ENCODE results near the gene SDF2L1.
A peak's percentile ranks its signal among the peaks of the same experiment; 100 is the strongest.
"Not testable (repeated sequence)": the region's sequence is repeated elsewhere in the genome, so short reads cannot be mapped to it uniquely, and the experiment has no call there.

Gene SDF2L1

DNA sequence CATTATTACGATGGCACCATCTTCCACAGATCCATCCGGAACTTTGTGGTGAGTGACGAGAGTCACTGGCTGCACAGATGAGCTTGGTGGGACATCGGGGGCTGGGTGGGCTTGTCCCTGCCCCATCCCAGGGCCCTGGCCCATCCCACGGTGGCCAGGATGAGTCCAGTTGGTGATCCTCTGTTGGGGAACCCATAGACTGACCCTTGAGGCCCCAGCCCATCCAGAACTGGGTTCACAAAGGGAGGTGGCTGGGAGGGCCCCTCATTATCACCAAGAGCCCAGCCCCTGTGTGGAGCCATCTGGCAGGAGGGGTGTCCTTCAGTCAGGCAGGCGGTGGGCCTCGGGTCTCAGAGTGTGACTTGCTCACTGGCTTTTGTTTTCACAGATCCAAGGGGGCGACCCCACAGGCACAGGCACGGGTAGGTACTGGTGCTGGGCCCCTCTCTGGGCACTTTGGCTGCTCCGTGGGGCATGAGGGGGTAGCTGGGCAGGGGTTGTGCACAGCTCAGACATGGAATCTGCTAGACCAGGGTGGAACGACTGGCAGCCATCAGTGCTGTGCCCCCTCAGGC is 45.7 kb downstream of the SDF2L1 start:
- H2AFZ ChIP-seq: no peak overlapping the region
- H3K36me3 ChIP-seq (ENCODE audit: control insufficient read depth, insufficient read depth, low read length): no peaks in the 10 kb centered on the region

DNA sequence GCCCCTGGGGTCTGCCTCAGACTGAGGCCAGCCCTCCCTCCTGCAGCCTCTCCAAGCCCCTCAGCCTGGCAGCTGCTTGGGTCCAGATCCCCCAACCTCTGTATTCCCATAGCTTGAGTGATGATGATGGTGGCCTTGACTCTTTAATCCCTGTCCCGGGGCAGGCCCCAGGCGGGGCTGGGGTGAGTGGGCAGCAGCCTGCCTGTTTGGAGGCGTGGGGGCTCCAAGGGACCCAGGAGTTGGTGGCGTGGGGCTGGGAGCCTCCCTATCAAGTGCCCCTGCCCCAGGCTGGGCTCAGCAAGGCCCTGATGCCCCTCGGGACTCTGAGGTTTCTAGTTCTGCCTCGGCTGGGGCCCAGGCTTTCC is 46.2 kb downstream of the SDF2L1 start:
- Histone ChIP-seq H3K9me3 (ENCODE audit: control insufficient read depth, low read length) (no peaks in the 10 kb centered on the region), H3K4me2 (ENCODE audit: low read length) (no peak overlapping the region), H3K4me1 (peaks cover 2% of the 10 kb centered on the region), H3K27me3 (ENCODE audit: control insufficient read depth, insufficient read depth, low read length) (no peaks in the 10 kb centered on the region), H3K36me3 (ENCODE audit: control insufficient read depth, insufficient read depth, low read length) (no peaks in the 10 kb centered on the region), H3K4me3 (ENCODE audit: low read depth, low read length) (no peak overlapping the region), H3K79me2 (no peaks in the 10 kb centered on the region), H3K9ac (no peak overlapping the region), H3K27ac (no peak overlapping the region), H2AFZ (no peak overlapping the region)
- no peak for TF ChIP-seq CTCF (IDR thresholded peaks at IDR 0.05)

More for the DNA sequence above, 45.7 kb downstream of the SDF2L1 start:
- Histone ChIP-seq H3K9me3 (ENCODE audit: control insufficient read depth, low read length) (no peaks in the 10 kb centered on the region), H3K4me2 (ENCODE audit: low read length) (no peak overlapping the region), H3K4me3 (ENCODE audit: low read depth, low read length) (no peak overlapping the region), H3K27ac (no peak overlapping the region), H3K9ac (no peak overlapping the region), H3K79me2 (no peaks in the 10 kb centered on the region), H3K4me1 (no peaks in the 10 kb centered on the region), H3K27me3 (ENCODE audit: control insufficient read depth, insufficient read depth, low read length) (no peaks in the 10 kb centered on the region)
- TF ChIP-seq CTCF (IDR thresholded peaks at IDR 0.05): no peak

DNA sequence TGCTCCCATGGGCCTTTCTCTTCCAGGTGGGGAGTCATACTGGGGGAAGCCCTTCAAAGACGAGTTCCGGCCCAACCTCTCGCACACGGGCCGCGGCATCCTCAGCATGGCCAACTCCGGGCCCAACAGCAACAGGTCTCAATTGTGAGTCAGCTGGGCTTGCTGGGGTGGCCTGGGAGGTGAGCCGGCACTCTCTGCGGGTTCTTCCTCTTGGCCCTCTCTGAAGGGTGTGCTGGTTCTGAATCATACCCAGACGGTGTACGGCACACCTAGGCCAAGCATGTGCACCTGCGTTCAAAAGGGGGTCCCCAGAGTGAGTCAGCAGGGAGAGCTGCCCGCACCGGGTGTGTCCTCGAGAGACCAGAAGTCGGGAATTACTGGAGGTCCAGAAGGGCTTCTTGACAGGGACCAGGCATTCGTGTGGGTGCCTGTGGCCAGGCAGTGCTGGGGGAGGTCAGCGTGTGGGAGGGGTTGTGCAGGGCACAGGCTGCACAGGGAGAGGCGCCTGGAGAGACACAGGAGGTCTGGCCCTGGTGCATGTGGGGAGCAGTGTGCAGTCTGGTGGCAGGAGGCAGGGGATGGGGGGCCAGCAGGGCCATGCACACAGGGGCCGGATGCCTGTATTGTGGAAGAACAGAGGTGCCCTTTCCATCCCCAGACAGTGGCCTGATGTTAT is 46.7 kb downstream of the SDF2L1 start:
- no peak for TF ChIP-seq CTCF (IDR thresholded peaks at IDR 0.05)
- peaks cover 4% of the 10 kb centered on the region for H3K4me1 ChIP-seq
- no peaks in the 10 kb centered on the region for H3K36me3 ChIP-seq (ENCODE audit: control insufficient read depth, insufficient read depth, low read length)
- H3K4me3 ChIP-seq (ENCODE audit: low read depth, low read length): no peak overlapping the region
- H3K27ac ChIP-seq: no peak overlapping the region
- H3K79me2 ChIP-seq: no peaks in the 10 kb centered on the region
- no peaks in the 10 kb centered on the region for H3K27me3 ChIP-seq (ENCODE audit: control insufficient read depth, insufficient read depth, low read length)
- no peak overlapping the region for H2AFZ ChIP-seq
- no peaks in the 10 kb centered on the region for H3K9me3 ChIP-seq (ENCODE audit: control insufficient read depth, low read length)
- H3K4me2 ChIP-seq (ENCODE audit: low read length): no peak overlapping the region
- no peak overlapping the region for H3K9ac ChIP-seq

DNA sequence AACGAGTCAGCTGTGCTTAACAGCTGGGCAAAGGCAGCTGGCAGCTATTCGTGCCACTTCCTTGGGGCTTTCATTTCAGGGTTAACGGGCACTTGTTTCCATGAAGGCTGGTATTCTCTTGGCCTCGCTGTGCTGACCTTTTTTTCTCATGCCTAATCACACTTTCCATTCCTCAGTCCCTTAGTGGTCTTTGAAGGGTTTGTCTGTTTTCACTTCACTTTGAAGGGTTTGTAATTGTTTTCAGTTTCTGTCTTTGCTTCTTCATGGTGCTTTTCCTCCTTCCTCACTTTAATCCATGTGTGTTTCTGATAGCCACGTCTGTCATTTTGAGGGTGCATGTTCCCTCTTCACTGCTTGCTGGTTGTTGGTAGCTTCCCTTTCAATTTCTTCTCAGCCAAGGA is 48.3 kb downstream of the SDF2L1 start:
- Histone ChIP-seq H3K27ac (peak overlapping the region; percentile 81), H3K36me3 (ENCODE audit: control insufficient read depth, insufficient read depth, low read length) (no peaks in the 10 kb centered on the region)
- no peak for TF ChIP-seq CTCF (IDR thresholded peaks at IDR 0.05)

GRCh38 chr22:21691816-21692215 is 49.7 kb downstream of the SDF2L1 start:
- no peak for TF ChIP-seq CTCF (IDR thresholded peaks at IDR 0.05)
- Histone ChIP-seq H3K4me1 (peaks cover 4% of the 10 kb centered on the region), H3K4me3 (ENCODE audit: low read depth, low read length) (no peak overlapping the region), H3K4me2 (ENCODE audit: low read length) (no peak overlapping the region), H3K27ac (no peak overlapping the region), H3K9ac (no peak overlapping the region), H3K36me3 (ENCODE audit: control insufficient read depth, insufficient read depth, low read length) (no peaks in the 10 kb centered on the region), H2AFZ (no peak overlapping the region), H3K79me2 (no peaks in the 10 kb centered on the region), H3K27me3 (ENCODE audit: control insufficient read depth, insufficient read depth, low read length) (no peaks in the 10 kb centered on the region), H3K9me3 (ENCODE audit: control insufficient read depth, low read length) (no peaks in the 10 kb centered on the region)

More for the DNA sequence above, 48.3 kb downstream of the SDF2L1 start:
- no peak overlapping the region for H2AFZ ChIP-seq
- H3K27me3 ChIP-seq (ENCODE audit: control insufficient read depth, insufficient read depth, low read length): no peaks in the 10 kb centered on the region
- H3K79me2 ChIP-seq: no peaks in the 10 kb centered on the region
- no peak overlapping the region for H3K9ac ChIP-seq
- H3K4me2 ChIP-seq (ENCODE audit: low read length): peak overlapping the region; percentile 25
- no peaks in the 10 kb centered on the region for H3K9me3 ChIP-seq (ENCODE audit: control insufficient read depth, low read length)
- peaks cover 4% of the 10 kb centered on the region for H3K4me1 ChIP-seq
- no peak overlapping the region for H3K4me3 ChIP-seq (ENCODE audit: low read depth, low read length)

GRCh38 chr22:21692856-21693255 is 50.8 kb downstream of the SDF2L1 start:
- not testable (repeated sequence) for H3K9me3 ChIP-seq (ENCODE audit: control insufficient read depth, low read length); H3K9ac ChIP-seq; H3K79me2 ChIP-seq; H3K4me1 ChIP-seq; H3K27me3 ChIP-seq (ENCODE audit: control insufficient read depth, insufficient read depth, low read length); H3K27ac ChIP-seq; H3K4me3 ChIP-seq (ENCODE audit: low read depth, low read length); H2AFZ ChIP-seq; H3K36me3 ChIP-seq (ENCODE audit: control insufficient read depth, insufficient read depth, low read length); H3K4me2 ChIP-seq (ENCODE audit: low read length)

Data from parathyroid adenoma (tissue), 2 donors.